HCT116 (cell line): ENCODE data around the gene HOXD9. TPM values are rescaled to one million over a fixed set of nuclear protein-coding genes. Genes with fewer than 3 reads are reported as not detected.

Source experiments
- ATAC-seq: fragments of 200-7000 bp; cut with Tn5 transposase; 2 replicates; pipeline ENCODE4 v1.9.1; 2020; ENCODE audit warnings: mild to moderate bottlenecking, moderate library complexity
- BruUV-seq: library from RNA; stranded (reverse); fragments of 400-500 nt; replicated peaks from 2 replicates; lab custom pipeline; 2021; lab: Mats Ljungman, UMichigan
- CTCF ChIA-PET: fragments of 300-600 bp; sonication (Branson Sonifier 250); formaldehyde crosslinking; loops from one replicate; lab custom pipeline; 2021; ENCODE audit warnings: antibody characterized with exemption; lab: Charles Lee
- POLR2A ChIA-PET: fragments of 300-600, 350-600 bp; sonication (Branson Sonifier 250); formaldehyde crosslinking; loops from one replicate; lab custom pipeline; 2021; ENCODE audit warnings: antibody characterized with exemption; lab: Charles Lee
- RAD21 ChIA-PET, 2 experiments: fragments of 300-600 bp; sonication (Branson Sonifier 250); formaldehyde crosslinking; loops; one replicate each; lab custom pipeline; 2023; ENCODE audit warnings: low total read pairs in 2 of 2; ENCODE audit not compliant: uncharacterized antibody in 2 of 2, unreplicated experiment in 2 of 2, low non-redundant PET in 1 of 2; lab: Charles Lee
- DNase-seq: peaks from one replicate; pipeline ENCODE4 v3.0.0-alpha.2; 2010; ENCODE audit warnings: low read depth, low spot score
- H2AFZ ChIP-seq: fragments of 200-600 bp; shearing (Covaris generic), sonication (generic); 2 replicates; pipeline ENCODE4 v1.6.1; 2017; ENCODE audit warnings: low read depth, mixed run types, mixed read lengths, antibody characterized with exemption, low read length; ENCODE audit not compliant: poor library complexity, severe bottlenecking
- H3K27ac ChIP-seq: 2 replicates; pipeline ENCODE4 v1.5.1; 2012; ENCODE audit warnings: low read depth, low read length
- H3K27me3 ChIP-seq: fragments of 200-600 bp; sonication (generic); 2 replicates; pipeline ENCODE4 v1.6.1; 2016; ENCODE audit warnings: mixed run types, low read length, mixed read lengths; ENCODE audit not compliant: insufficient read depth
- H3K36me3 ChIP-seq, 2 experiments: fragments of 200-500 bp in 1 of 2; fragments of 200-600 bp in 1 of 2; sonication (Bioruptor generic) in 1 of 2; sonication (generic) in 1 of 2; 2 replicates each; pipeline versions ENCODE4 v1.5.1 to v1.6.1; 2014 to 2016; ENCODE audit warnings: low read length in 2 of 2, inconsistent platforms in 1 of 2, mixed read lengths in 1 of 2, mixed run types in 1 of 2; ENCODE audit not compliant: insufficient read depth in 2 of 2, control insufficient read depth in 1 of 2
- H3K4me1 ChIP-seq, 2 experiments: fragments of 200-600 bp in 1 of 2; sonication (generic) in 1 of 2; 2 replicates each; pipeline versions ENCODE4 v1.5.1 to v1.6.1; 2012 to 2017; ENCODE audit warnings: low read length in 2 of 2, inconsistent platforms in 1 of 2, mild to moderate bottlenecking in 1 of 2, mixed read lengths in 1 of 2, mixed run types in 1 of 2, moderate library complexity in 1 of 2; ENCODE audit not compliant: insufficient read depth in 2 of 2, control insufficient read depth in 1 of 2
- H3K4me2 ChIP-seq: fragments of 200-600 bp; sonication (generic); 2 replicates; pipeline ENCODE4 v1.6.1; 2017; ENCODE audit warnings: mixed run types, low read length, mixed read lengths
- H3K4me3 ChIP-seq, 2 experiments: fragments of 200-600 bp in 1 of 2; sonication (generic) in 1 of 2; replicated peaks in 1 of 2; 2 replicates each; pipeline ENCODE4 v1.5.1; 2011 to 2016; ENCODE audit warnings: low read length in 2 of 2, control low read depth in 1 of 2, low read depth in 1 of 2, mild to moderate bottlenecking in 1 of 2, mixed read lengths in 1 of 2, mixed run types in 1 of 2
- H3K79me2 ChIP-seq: fragments of 200-600 bp; sonication (generic); 2 replicates; pipeline ENCODE4 v1.6.1; 2017; ENCODE audit warnings: mild to moderate bottlenecking, mixed run types, low read length, moderate library complexity, mixed read lengths; ENCODE audit not compliant: insufficient read depth
- H3K9ac ChIP-seq: fragments of 200-600 bp; sonication (generic); 2 replicates; pipeline ENCODE4 v1.6.1; 2016; ENCODE audit warnings: low read length, mixed read lengths
- H3K9me2 ChIP-seq: fragments of 200-600 bp; sonication (generic), shearing (Covaris generic); 2 replicates; pipeline ENCODE4 v1.6.1; 2017; ENCODE audit warnings: mixed run types, mild to moderate bottlenecking, moderate library complexity; ENCODE audit not compliant: insufficient read depth
- H3K9me3 ChIP-seq, 2 experiments: fragments of 200-500 bp in 1 of 2; fragments of 200-600 bp in 1 of 2; sonication (Bioruptor generic) in 1 of 2; sonication (generic) in 1 of 2; 2 replicates each; pipeline ENCODE4 v1.6.1; 2014 to 2017; ENCODE audit warnings: low read length in 2 of 2, mixed read lengths in 2 of 2, inconsistent platforms in 1 of 2, low read depth in 1 of 2, mild to moderate bottlenecking in 1 of 2, mixed run types in 1 of 2, moderate library complexity in 1 of 2; ENCODE audit not compliant: control insufficient read depth in 1 of 2, insufficient read depth in 1 of 2
- H4K20me1 ChIP-seq: fragments of 200-600 bp; sonication (generic), shearing (Covaris generic); 2 replicates; pipeline ENCODE4 v1.6.1; 2017; ENCODE audit warnings: mixed run types, mild to moderate bottlenecking, moderate library complexity; ENCODE audit not compliant: insufficient read depth
- ATF3 ChIP-seq: IDR thresholded peaks from 2 replicates; pipeline ENCODE4 v1.6.1; 2012
- EGR1 ChIP-seq: IDR thresholded peaks from 2 replicates; pipeline ENCODE4 v1.6.1; 2012; ENCODE audit warnings: low read depth
- ELF1 ChIP-seq: IDR thresholded peaks from 2 replicates; pipeline ENCODE4 v1.6.1; 2012; ENCODE audit warnings: low read depth, borderline replicate concordance
- EZH2phosphoT487 ChIP-seq: fragments of 200-600 bp; IDR thresholded peaks from 2 replicates; pipeline ENCODE4 v1.6.1; 2018; ENCODE audit warnings: antibody characterized with exemption, borderline replicate concordance
- FOSL1 ChIP-seq: IDR thresholded peaks from 2 replicates; pipeline ENCODE4 v1.6.1; 2012; ENCODE audit warnings: low read depth
- TCF7L2 ChIP-seq: IDR thresholded peaks from 2 replicates; pipeline ENCODE4 v1.7.0; 2011; ENCODE audit warnings: borderline replicate concordance, inconsistent platforms; ENCODE audit not compliant: insufficient read depth, insufficient read length; ENCODE audit errors: extremely low read depth
- ZFX ChIP-seq: fragments of 450-650 bp; IDR thresholded peaks from 2 replicates; pipeline ENCODE4 v1.6.1; 2017
- ZNF274 ChIP-seq: fragments of 200-500 bp; sonication (Bioruptor generic); IDR thresholded peaks from 2 replicates; pipeline ENCODE4 v1.6.1; 2014; ENCODE audit warnings: mild to moderate bottlenecking, low read depth, low read length, inconsistent platforms
- intact Hi-C: fragments of 100-400 bp; cut with micrococcal nuclease; formaldehyde crosslinking; loops from 2 replicates; pipeline ENCODE4 v1.10.0; 2022
- total RNA-seq: library from RNA; stranded (reverse); gene quantifications from one replicate; pipeline ENCODE4 v1.2.1, GENCODE V29; 2021; ENCODE audit not compliant: unreplicated experiment
- TF ChIP-seq, protein P1 (sequence below): IDR thresholded peaks from 2 replicates; pipeline ENCODE4 v1.6.1; 2012; ENCODE audit warnings: low read depth
- TF ChIP-seq, protein P2 (sequence below), 3 experiments: fragments of 200-600 bp in 1 of 3; sonication (generic) in 1 of 3; IDR thresholded peaks in 2 of 3; conservative IDR thresholded peaks in 1 of 3; 2 replicates each; pipeline ENCODE4 v1.5.1; 2012 to 2017; ENCODE audit warnings: low read depth in 2 of 3, low read length in 2 of 3, antibody characterized with exemption in 1 of 3, borderline replicate concordance in 1 of 3, control low read depth in 1 of 3, mild to moderate bottlenecking in 1 of 3, mixed read lengths in 1 of 3, mixed run types in 1 of 3, moderate library complexity in 1 of 3; ENCODE audit not compliant: insufficient read depth in 1 of 3

The HOXD9 gene
- total RNA-seq, 1 experiment from 2014 or later: not detected

DNA sequence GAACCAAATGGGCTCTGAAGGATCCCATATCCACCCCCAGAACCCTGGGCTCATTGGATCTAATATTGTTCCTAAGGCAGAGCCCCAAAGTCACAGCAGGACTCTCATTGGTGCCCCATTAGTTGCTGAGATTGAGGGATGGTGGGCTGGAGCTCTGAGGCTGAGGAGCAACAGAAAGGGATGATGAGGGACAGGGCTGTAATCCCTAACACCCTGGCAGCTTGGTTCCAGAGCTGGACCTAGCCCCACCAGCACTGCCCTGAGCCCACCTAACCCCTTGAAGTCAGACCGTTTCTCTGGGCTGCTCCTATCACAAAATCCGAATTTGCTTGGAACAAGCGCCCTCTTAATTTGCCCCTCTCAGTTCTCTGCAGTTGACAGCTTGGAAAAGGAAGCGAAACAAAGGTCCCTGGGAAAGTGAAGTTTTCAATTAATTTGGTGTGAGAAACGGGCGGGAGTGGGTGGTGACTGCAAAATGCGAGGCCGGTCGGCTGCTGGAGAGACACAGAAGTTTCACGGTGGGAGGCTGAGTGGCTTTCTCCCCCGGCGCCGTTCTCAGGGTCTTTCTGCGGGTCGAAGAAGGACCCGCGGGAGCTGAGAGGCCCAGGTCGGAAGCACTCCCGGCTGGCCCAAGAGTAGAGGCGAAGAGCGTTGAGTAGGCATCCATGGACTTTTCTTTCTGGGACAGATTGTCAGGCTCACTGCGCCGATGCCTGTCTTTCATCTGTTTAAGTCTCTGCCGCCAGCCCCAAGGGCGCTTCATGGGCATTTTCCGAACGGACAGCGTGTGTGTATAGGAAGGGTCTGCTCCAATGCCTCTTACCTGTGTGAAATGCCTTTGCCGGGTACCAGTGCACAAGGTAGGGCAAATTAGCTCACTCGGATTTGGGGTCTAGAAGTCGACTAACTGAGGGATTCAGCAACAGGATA, 30.9 kb upstream of the HOXD9 start:
- no TSS peak for BruUV-seq
- no peaks in the 10 kb centered on the region for H3K27me3 ChIP-seq

More for the DNA sequence above, 30.9 kb upstream of the HOXD9 start:
- no peaks in the 10 kb centered on the region for H3K36me3 ChIP-seq
- H3K79me2 ChIP-seq: no peaks in the 10 kb centered on the region
- TF ChIP-seq EZH2phosphoT487 (no peak), ZFX (no peak), ZNF274 (no peak), TCF7L2 (no peak), EGR1 (no peak), ELF1 (no peak), FOSL1 (no peak), ATF3 (no peak)
- TF ChIP-seq, protein P1, sequence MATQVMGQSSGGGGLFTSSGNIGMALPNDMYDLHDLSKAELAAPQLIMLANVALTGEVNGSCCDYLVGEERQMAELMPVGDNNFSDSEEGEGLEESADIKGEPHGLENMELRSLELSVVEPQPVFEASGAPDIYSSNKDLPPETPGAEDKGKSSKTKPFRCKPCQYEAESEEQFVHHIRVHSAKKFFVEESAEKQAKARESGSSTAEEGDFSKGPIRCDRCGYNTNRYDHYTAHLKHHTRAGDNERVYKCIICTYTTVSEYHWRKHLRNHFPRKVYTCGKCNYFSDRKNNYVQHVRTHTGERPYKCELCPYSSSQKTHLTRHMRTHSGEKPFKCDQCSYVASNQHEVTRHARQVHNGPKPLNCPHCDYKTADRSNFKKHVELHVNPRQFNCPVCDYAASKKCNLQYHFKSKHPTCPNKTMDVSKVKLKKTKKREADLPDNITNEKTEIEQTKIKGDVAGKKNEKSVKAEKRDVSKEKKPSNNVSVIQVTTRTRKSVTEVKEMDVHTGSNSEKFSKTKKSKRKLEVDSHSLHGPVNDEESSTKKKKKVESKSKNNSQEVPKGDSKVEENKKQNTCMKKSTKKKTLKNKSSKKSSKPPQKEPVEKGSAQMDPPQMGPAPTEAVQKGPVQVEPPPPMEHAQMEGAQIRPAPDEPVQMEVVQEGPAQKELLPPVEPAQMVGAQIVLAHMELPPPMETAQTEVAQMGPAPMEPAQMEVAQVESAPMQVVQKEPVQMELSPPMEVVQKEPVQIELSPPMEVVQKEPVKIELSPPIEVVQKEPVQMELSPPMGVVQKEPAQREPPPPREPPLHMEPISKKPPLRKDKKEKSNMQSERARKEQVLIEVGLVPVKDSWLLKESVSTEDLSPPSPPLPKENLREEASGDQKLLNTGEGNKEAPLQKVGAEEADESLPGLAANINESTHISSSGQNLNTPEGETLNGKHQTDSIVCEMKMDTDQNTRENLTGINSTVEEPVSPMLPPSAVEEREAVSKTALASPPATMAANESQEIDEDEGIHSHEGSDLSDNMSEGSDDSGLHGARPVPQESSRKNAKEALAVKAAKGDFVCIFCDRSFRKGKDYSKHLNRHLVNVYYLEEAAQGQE: no peak
- TF ChIP-seq, protein P2, sequence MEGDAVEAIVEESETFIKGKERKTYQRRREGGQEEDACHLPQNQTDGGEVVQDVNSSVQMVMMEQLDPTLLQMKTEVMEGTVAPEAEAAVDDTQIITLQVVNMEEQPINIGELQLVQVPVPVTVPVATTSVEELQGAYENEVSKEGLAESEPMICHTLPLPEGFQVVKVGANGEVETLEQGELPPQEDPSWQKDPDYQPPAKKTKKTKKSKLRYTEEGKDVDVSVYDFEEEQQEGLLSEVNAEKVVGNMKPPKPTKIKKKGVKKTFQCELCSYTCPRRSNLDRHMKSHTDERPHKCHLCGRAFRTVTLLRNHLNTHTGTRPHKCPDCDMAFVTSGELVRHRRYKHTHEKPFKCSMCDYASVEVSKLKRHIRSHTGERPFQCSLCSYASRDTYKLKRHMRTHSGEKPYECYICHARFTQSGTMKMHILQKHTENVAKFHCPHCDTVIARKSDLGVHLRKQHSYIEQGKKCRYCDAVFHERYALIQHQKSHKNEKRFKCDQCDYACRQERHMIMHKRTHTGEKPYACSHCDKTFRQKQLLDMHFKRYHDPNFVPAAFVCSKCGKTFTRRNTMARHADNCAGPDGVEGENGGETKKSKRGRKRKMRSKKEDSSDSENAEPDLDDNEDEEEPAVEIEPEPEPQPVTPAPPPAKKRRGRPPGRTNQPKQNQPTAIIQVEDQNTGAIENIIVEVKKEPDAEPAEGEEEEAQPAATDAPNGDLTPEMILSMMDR (IDR thresholded peaks at IDR 0.05 in 2 of 3, conservative IDR thresholded peaks at IDR 0.05 in 1 of 3; ENCODE audit: borderline replicate concordance in 1 of 3, insufficient read depth in 1 of 3, low read depth in 2 of 3, low read length in 2 of 3): no peak
- H3K9me3 ChIP-seq: no peaks in the 10 kb centered on the region
- H3K9ac ChIP-seq: no peak overlapping the region
- H4K20me1 ChIP-seq: no peaks in the 10 kb centered on the region
- RAD21 ChIA-PET: no interaction called here
- H3K27ac ChIP-seq: no peak overlapping the region
- intact Hi-C loops: no loop called here
- no peak overlapping the region for H3K4me2 ChIP-seq
- POLR2A ChIA-PET: no interaction called here
- DNase-seq: no peak
- H3K9me2 ChIP-seq: no peaks in the 10 kb centered on the region
- H2AFZ ChIP-seq: no peak overlapping the region
- ATAC-seq: no peak
- no peak overlapping the region for H3K4me3 ChIP-seq
- CTCF ChIA-PET: no interaction called here
- peaks cover 0 to 2% of the 10 kb centered on the region in 2 experiments; a peak in 3 of 4 replicates for H3K4me1 ChIP-seq
